GM21619 (cell line): ENCODE results near the gene DHX8.
"Not testable (repeated sequence)": the region's sequence is repeated elsewhere in the genome, so short reads cannot be mapped to it uniquely, and the experiment has no call there.

Source experiments
- ATAC-seq: cut with Tn5 transposase; IDR thresholded peaks from one replicate; pipeline ENCODE4 v1.9.1; 2021; ENCODE audit not compliant: unreplicated experiment

DHX8 gene

DNA sequence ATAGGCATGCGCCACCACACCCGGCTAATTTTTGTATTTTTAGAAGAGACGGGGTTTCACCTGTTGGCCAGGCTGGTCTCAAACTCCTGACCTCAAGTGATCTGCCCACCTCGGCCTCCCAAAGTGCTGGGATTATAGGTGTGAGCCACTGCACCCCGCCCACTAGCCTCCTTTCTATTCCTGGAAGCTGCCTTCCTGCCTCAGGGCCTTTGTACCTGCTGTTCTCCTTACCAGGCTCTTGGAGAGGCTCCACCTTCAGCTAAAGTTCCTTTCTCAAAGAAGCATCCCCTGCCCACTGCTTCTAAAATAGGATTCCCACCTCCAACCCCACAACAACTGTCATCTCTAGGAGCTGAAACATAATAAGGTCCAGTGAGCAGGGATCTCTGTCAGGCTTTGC, 23.9 kb upstream of the DHX8 start:
- ATAC-seq = not testable (repeated sequence)

DNA sequence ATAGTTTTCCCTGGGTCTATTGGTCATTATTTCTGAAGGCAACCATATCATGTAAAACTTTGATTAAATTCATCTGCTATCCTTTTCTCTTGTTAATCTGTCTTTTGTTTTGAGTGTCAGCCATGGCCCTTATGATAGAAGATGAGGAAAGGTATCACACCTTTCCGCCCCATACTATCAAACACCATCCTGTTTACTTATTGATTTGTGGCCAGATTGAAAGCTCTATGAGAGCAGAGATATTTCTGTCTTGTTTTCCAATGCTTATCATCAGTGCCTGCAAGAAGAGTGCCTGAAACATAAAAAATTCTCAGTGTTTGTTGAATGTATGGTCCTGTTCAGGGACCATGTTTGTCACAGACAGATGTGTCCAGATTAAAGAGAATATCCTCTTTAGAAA, 22.6 kb upstream of the DHX8 start:
- ATAC-seq = no peak

DNA sequence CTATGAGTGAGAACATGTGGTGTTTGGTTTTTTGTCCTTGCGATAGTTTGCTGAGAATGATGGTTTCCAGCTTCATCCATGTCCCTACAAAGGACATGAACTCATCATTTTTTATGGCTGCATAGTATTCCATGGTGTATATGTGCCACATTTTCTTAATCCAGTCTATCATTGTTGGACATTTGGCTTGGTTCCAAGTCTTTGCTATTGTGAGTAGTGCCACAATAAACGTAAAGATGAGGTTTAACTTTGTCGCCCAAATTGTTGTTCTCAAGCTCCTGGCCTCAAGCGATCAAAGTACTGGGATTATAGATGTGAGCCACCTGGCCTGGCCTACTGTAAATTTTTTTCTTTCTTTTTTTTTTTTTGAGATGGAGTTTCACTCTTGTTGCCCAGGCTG, 21.2 kb upstream of the DHX8 start:
- ATAC-seq = not testable (repeated sequence)

DNA sequence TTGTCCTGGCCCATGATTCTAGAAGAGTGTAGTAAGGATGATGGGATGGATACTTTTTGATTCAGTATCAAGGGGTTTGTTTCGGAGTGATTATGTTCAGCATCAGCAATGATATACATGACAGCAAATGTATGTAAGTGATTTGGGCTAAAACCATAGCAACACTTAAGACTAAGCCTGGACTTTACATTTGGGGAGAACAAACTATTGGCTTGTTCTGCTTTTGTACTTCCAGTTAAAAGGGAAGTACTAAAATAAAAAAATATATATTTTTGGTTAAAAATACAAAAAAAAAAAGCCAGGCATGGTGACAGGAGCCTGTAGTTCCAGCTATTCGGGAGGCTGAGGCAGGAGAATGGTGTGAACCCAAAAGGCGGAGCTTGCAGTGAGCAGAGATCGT, 20.5 kb upstream of the DHX8 start:
- ATAC-seq = no peak

DNA sequence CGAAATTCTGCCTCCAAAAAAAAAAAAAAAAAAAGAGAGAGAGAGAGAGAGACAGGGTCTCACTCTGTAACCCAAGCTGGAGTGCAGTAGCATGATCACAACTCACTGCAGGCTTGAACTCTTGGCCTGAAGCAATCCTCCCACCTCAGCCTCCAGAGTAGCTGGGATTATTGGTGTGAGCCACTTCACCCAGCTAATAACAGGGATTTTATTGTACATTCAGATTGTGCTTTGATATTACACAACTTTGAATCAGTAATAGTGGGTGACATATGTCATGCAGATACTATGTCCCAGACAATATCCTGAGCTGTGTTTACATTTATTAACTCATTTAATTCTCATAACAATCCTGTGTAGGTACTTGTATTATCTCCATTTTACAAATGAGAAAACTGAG, 19.7 kb upstream of the DHX8 start:
- ATAC-seq = no peak

DNA sequence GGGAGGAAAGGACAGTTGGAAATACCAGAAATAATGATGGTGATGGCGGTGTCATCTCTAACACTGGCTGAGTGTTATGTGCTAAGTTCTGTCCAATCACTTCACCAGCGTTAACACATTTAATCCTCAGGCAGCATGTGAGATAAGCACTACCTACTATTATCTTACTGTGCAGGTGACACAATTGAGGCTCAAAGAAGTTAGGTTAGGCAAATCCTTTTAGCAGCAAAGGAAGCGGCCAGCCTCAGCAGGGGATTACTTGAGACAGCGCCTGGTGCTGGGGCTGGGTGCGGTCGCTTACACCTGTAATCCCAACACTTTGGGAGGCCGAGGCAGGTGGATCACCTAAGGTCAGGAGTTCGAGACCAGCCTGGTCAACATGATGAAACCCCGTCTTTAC, 18.7 kb upstream of the DHX8 start:
- ATAC-seq = no peak

DNA sequence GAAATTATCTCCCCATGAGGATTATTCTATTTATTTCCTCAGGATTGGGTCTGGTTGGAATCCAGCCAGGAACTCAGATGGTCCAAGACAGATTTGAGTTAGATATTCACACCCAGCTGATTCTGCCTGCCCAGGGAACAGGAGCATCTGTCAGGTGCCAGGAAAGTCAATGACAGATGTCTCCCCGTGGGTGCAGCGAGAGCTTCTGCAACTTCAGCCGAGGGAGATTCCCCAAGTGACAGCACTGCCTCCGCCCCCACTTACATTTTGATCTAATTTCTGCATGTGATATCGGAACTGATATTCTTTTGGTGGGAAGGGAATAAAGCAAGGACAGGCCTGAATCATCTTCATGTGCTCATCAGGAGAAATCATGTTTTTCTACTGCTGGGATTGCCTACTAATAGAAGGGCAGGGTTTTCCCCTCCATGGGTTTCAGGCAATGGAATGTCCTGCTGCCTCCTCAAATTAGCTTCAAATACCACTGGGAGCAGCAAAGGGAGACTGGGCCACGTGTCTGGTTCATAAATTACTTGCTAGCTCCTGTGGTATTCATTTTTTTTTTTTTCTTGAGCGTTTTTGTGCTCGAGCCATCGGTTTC, 15.7 kb upstream of the DHX8 start:
- ATAC-seq = no peak

DNA sequence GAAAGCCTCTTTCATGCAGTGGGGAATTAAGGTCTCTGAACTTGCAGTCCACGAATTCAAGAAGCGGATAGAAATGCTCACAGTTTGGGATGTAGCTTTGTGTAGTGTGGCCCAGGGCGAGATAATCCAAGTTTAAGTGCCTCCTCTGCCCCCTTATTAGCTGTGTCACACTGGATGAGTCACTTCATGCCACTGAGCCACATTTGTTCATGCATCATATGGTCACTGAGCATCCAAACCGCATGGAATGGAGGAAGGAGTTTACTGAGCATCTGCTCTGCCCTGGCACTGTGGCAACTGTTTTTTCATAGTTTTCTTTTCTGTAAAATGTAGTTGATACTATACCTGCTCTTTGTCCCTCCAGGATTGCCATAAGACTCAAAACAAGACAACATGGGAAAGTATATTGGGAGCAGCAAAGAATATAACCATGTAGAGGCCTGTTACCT, 15.1 kb upstream of the DHX8 start:
- no peak for ATAC-seq

DNA sequence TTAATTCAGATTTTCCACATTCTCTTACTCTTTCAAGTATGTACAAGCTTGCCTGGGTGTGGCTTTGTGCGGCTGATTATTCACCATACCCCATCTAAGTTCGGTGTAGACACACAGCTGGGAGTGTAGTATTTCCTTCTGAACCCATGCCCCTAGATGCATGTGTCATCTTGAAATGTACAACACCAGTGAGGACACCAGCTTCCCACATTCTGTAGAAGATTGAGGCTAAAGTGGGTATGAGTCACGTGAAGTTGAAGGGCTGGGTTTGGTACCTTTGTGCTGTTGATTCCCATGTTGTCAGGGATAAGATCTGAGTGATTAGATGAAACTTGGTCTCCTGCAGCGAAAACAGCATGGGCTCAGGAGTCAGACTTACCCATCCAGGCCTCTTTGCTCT, 14.6 kb upstream of the DHX8 start:
- no peak for ATAC-seq

DNA sequence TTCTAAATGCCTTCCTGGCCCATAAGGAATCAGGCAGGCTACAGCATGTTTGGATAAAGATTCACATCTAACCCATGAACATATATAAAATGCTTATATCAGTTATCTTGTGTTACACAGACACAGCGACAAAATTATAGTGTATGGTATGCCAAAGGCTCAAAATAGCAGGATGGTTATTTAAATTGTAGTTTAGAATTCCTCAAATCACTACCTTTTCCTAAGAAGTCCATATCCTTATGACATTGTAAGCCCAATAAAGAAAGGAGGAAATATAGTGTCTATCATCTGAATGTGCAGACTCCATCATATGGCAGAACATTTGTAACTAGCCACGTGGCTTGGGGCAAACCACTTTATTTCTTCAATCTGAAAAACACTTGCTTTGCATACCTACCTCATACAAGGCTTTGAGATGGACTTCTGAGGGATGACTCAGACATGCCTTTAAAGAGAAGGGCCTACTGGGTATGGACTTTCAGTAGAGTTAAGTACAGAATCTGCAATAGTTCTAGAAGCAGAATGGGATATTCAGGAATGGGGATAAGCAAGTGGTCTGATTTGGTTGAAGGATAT, 12.1 kb upstream of the DHX8 start:
- ATAC-seq = no peak

DNA sequence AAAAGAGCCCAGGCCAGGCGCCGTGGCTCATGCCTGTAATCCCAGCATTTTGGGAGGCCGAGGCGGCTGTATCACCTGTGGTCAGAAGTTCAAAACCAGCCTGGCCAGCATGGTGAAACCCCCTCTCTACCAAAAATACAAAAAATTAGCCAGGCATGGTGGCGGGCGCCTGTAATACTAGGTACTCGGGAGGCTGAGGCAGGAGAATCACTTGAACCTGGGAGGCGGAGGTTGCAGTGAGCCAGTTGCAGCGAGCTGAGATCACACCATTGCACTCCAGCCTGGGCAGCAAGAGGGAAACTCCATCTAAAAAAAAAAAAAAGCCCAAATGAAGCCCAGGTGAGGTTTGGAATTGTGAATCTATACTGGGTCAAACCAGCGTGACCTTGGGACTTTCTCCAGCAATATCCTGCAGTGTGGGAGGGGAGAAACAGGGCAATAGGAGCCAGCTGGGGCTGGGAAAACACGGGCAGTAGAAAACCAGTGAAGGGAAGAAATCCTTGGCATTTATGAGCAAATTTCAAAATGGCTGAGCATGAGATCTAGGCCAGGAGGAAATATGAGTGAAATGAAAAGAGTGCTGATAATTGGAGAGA, 8.2 kb upstream of the DHX8 start:
- no peak for ATAC-seq

DNA sequence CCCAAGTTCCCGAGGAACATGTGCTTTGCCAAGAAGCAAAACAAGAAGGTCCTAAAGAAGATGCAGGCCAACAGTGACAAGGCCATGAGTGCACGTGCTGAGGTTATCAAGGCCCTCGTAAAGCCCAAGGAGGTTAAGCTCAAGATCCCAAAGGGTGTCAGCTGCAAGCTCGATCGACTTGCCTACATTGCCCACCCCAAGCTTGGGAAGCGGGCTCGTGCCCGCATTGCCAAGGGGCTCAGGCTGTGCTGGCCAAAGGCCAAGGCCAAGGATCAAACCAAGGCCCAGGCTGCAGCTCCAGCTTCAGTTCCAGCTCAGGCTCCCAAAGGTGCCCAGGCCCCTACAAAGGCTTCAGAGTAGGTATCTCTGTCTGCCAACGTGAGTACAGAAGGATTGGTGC, 7.5 kb upstream of the DHX8 start:
- ATAC-seq = not testable (repeated sequence)

DNA sequence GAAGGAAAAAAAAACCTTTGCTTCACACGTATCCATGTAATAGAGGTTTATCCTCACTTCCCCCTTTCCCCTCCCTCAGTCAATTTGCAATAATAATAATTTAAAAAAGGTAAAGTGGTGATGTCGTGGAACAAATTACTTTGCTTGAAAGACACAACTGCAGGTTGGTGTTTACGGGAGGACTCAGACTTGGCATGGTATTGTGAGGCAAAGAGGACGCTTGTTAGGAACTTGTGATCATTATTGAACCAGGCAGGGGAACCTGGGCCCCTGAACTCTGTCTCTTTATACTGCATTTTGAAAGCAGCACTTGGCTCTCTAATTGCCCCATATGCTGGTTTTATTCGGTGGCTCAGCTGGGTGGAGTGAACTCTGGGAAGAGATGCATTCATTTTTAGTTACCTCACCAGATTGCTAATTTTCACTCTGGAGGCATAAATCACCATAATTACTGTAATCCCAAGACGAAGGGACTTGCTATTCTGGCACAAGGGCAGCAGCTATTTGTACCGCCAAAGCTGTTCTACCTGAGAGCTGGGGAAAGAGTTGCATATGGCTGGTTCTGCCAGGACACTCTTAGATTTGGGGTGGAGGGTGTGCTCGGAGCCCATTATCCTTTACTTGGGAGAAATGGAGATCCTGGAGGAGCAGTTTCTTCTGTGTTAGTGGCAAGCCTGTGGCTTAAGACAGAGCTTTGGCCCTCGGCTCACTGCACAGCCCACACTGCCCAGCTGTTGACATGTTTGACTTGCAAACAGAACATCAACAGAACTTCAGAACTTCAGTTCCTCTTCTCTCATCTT, 5.7 kb upstream of the DHX8 start:
- no peak for ATAC-seq

DNA sequence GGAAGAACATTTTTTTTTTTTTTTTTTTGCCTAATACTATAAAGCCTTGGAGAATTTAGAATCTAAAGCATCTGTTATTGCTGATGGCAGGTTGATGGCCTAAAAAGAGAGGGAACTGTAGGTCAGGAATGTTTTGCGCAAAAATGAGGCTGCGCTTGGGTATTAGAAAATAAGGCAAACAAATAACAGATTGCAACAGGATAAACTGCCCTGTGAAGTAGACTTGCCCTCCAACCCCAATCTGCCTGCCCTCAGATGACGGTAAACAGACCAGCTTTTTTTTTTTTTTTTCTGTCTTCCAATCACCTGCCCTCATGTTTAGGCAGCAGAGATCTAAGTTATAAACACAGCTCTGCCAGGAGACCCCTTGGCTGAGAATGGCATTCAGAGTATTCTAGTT, 3.8 kb upstream of the DHX8 start:
- ATAC-seq = no peak

DNA sequence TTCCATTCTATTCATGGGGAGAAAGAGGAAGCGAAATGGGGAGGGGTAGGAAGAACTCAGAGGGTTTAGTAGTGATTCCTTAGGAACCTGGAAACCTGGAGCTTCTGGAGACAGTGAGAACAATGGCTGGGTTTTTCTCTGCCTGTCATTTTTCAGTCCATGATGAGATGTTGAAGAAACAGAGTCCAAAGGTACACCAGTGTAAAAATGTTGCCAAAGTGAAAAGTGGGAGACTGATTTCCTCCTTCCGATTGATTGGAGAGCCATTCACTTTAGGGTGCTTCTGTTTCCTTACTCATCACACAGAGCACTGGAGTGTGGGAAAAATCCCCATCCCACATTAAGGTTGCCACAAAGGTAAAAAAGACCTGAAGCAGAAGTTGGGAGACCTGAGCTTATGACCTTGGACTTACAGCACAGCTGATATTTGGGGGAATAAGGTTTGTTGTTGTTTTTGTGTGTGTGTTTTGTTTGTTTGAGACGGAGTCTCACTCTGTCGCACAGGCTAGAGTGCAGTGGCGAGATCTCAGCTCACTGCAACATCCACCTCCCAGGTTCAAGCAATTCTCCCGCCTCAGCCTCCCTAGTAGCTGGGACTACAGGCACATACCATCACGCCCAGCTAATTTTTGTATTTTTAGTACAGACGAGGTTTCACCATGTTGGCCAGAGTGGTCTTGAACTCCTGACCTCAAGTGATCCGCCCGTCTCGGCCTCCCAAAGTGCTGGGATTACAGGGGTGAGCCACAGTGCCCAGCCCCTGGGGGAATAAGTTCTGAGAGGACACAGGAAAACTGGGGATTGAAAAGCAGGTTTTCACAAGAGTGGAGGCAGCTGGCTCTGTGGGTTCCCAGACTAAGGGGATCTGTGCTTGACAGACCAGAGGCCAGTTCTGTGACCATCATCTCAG, 1.4 kb upstream of the DHX8 start:
- no peak for ATAC-seq

DNA sequence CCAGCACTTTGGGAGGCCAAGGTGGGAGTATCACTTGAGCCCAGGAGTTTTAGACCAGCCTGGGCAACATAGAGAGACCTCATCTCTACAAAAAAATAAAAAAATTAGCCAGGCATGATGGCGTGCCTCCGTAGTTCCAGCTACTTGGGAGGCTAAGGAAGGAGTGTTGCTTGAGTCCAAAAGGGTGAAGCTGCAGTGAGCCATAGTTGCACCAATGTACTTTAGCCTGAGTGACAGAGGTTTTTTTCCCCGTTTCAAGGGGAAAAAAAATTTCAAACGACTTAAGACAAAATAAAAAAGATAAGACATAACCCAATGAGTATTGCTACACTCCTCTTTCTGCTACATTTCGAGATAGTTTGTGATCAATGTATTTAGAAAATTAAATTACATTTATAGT, 6.8 kb downstream of the DHX8 start:
- no peak for ATAC-seq

DNA sequence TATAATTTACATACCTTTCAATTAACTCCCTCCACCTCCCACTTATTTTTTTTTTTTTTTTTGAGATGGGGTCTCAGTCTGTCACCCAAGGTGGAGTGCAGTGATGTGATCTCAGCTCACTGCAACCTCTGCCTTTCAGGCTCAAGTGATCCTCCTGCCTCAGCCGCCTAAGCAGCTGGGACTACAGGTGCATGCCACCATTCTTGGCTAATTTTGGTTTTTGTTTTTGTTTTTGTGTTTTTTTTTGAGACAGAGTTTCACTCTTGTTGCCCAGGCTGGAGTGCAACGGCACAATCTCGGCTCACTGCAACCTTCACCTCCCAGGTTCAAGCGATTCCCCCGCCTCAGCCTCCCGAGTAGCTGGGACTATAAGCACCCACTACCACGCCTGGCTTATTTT, 25.7 kb downstream of the DHX8 start:
- ATAC-seq = not testable (repeated sequence)

DNA sequence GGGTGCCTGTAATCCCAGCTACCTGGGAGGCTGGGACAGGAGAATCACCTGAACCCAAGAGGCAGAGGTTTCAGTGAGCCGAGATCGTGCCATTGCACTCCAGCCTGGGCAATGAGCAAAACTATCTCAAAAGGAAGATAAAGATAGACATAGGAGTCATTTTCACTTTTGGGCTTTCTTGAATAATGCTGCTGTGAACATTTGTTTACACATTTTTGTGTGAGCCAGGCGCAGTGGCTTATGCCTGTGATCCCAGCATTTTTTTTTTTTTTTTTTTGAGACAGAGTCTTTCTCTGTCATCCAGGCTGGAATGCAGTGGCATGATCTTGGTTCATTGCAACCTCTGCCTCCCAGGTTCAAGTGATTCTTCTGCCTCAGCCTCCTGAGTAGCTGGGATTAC, 27.4 kb downstream of the DHX8 start:
- not testable (repeated sequence) for ATAC-seq

DNA sequence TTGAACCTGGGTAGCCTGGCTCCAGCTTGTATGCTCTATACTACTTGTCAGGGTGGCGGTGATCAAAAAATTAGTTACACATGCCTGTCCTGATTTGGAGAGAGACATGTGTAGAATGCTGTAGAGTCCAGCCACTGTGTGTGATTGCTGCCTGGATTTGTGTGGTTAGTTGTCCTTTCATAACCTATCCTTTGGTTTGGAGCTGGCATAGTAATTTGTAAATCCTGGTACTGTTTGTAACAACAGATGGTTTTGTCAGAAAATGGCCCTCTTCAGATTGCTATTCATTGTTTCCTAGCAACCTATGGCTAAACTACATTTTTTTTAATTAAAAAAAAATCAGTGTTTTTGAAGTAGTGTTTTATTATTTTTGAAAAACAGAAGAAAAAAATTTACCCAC, 31.9 kb downstream of the DHX8 start:
- ATAC-seq = no peak

DNA sequence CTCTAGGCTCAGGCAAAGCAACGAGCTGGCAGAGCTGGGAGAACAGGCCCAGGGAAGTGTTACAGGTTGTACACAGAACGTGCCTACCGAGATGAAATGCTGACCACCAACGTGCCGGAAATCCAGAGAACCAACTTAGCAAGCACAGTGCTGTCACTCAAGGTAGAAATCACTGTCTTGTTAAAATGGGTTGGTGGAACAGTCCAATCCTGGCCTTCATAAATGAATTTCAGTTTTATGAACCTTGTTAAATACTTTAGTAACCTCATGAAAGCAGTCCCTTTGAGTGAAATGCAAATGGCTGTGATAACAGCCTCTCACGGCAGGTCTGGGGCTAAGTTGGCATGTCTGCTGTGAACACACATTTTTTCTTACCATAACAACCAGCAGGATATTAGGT, 33.4 kb downstream of the DHX8 start:
- no peak for ATAC-seq
